ENCODE results near the gene CYB561. TPM values are rescaled to one million over a fixed set of nuclear protein-coding genes. Genes with fewer than 3 reads are reported as not detected.
A peak's percentile ranks its signal among the peaks of the same experiment; 100 is the strongest.

CYB561 gene
- total and polyA plus RNA-seq, 9 of the 15 experiments (the other 6 are each of a cell fraction or from before 2014, with no cell fraction given), result 4.0 to 30.8 (median 17.4) TPM

GRCh38 chr17:63446753-63447470 lies 806 bp upstream of the CYB561 start (continued):
- no peak for TF ChIP-seq ZNF121 (CRISPR knock-in tag; conservative IDR thresholded peaks at IDR 0.05)
- TF ChIP-seq BDP1 (IDR thresholded peaks at IDR 0.05; ENCODE audit: insufficient read depth, insufficient read length), result no peak
- TF ChIP-seq ZBTB7A (IDR thresholded peaks at IDR 0.05; ENCODE audit: borderline replicate concordance, control insufficient read depth, low read depth, low read length), result no peak
- peak; percentile 54; the same call in 1 of the 2 replicates for TF ChIP-seq ZNF224 (CRISPR knock-in tag; IDR thresholded peaks at IDR 0.05)
- TF ChIP-seq ZNF398 (CRISPR knock-in tag; IDR thresholded peaks at IDR 0.05), result no peak
- TF ChIP-seq ZNF354B (CRISPR knock-in tag; IDR thresholded peaks at IDR 0.05), result no peak
- TF ChIP-seq MAZ (CRISPR knock-in tag; conservative IDR thresholded peaks at IDR 0.05 in 1 of 2, IDR thresholded peaks at IDR 0.05 in 1 of 2), result peak; percentile 85 to 89; a peak in 3 of 4 replicates
- TF ChIP-seq SNRNP70 (optimal IDR thresholded peaks at IDR 0.05; ENCODE audit: low read depth, low read length), result no peak
- no peak for TF ChIP-seq HIVEP1 (CRISPR knock-in tag; IDR thresholded peaks at IDR 0.05)
- no peak for TF ChIP-seq HDAC8 (tag; IDR thresholded peaks at IDR 0.05)
- TF ChIP-seq IRF9 (tag; IDR thresholded peaks at IDR 0.05), result 0 out of 2 replicates have a peak, but pooled peaks have one; percentile 12
- TF ChIP-seq POLR2AphosphoS5 (IDR thresholded peaks at IDR 0.05; ENCODE audit: control insufficient read depth, insufficient read depth, low read depth, low read length), result no peak
- TF ChIP-seq CC2D1A (IDR thresholded peaks at IDR 0.05), result no peak
- 0 out of 2 replicates have a peak, but pooled peaks have one; percentile 42 for TF ChIP-seq NFXL1 (CRISPR knock-in tag; IDR thresholded peaks at IDR 0.05)
- TF ChIP-seq SNAPC5 (CRISPR knock-in tag; IDR thresholded peaks at IDR 0.05), result no peak
- TF ChIP-seq TSHZ1 (CRISPR knock-in tag; IDR thresholded peaks at IDR 0.05), result no peak
- peak; percentile 7 for TF ChIP-seq GATA2 (CRISPR knock-in tag; IDR thresholded peaks at IDR 0.05)
- no peak for TF ChIP-seq ZBED1 (IDR thresholded peaks at IDR 0.05)
- TF ChIP-seq ZNF584 (CRISPR knock-in tag; IDR thresholded peaks at IDR 0.05; ENCODE audit: low read depth), result peak; percentile 81
- peak; percentile 22; the same call in 1 of the 2 replicates for TF ChIP-seq KLF6 (CRISPR knock-in tag; IDR thresholded peaks at IDR 0.05; ENCODE audit: borderline replicate concordance)
- no peak for TF ChIP-seq NR2C2 (CRISPR knock-in tag; IDR thresholded peaks at IDR 0.05)
- peak; percentile 19; the same call in 1 of the 2 replicates for TF ChIP-seq NR2C2 (tag; IDR thresholded peaks at IDR 0.05)
- peak; percentile 11; the same call in 1 of the 2 replicates for TF ChIP-seq SMARCC2 (IDR thresholded peaks at IDR 0.05; ENCODE audit: low read depth)
